K562 (cell line): ENCODE data around the gene MAP1S. TPM values are rescaled to one million over a fixed set of nuclear protein-coding genes. Genes with fewer than 3 reads are reported as not detected.

ENCODE experiments used
- ATAC-seq: fragments of 200-7000 bp; cut with Tn5 transposase; 3 replicates; pipeline ENCODE4 v1.9.1; 2020; ENCODE audit warnings: moderate library complexity
- BruUV-seq: library from RNA; stranded (reverse); fragments of 400-500 nt; replicated peaks from 2 replicates; lab custom pipeline; 2021; lab: Mats Ljungman, UMichigan
- CTCF ChIA-PET: fragments of 300-600 bp; formaldehyde crosslinking; extraction: SDS; loops from one replicate; lab custom pipeline; 2021; ENCODE audit warnings: low intra/inter-chr PET ratio; lab: Yijun Ruan, JAX
- POLR2A ChIA-PET: fragments of 300-600, 350-650 bp; sonication (Branson Sonifier 250); formaldehyde crosslinking; extraction: SDS; loops from one replicate; lab custom pipeline; 2021; ENCODE audit warnings: antibody characterized with exemption, inconsistent platforms; lab: Yijun Ruan, JAX
- DNase-seq, 4 experiments: peaks; one replicate each; pipeline versions ENCODE4 v3.0.0 to v3.0.0-alpha.2; 2011 to 2018; ENCODE audit warnings: low spot score in 3 of 4, mixed read lengths in 3 of 4; ENCODE audit errors: extremely low read depth in 1 of 4
- FAIRE-seq: peaks from 2 replicates; lab custom pipeline; 2011; peaks lifted over from hg19 to GRCh38; lab: Jason Lieb, UNC
- H2AFZ ChIP-seq: 2 replicates; pipeline ENCODE4 v1.6.0; 2011; ENCODE audit warnings: low read depth, low read length, control low read depth, inconsistent platforms
- H3K27ac ChIP-seq: fragments of 200-600 bp; 3 replicates; pipeline ENCODE4 v1.8.0; 2011; ENCODE audit warnings: low read depth, mild to moderate bottlenecking, control low read depth, inconsistent platforms, low read length, moderate library complexity, mixed read lengths; ENCODE audit errors: extremely low read depth
- H3K27me3 ChIP-seq, 2 experiments: fragments of 300-600 bp in 1 of 2; 2 replicates in 1 of 2; 3 replicates in 1 of 2; pipeline versions ENCODE4 v1.6.0 to v1.8.0; 2011; ENCODE audit warnings: inconsistent platforms in 2 of 2, low read length in 2 of 2, mild to moderate bottlenecking in 1 of 2, mixed read lengths in 1 of 2, moderate library complexity in 1 of 2; ENCODE audit not compliant: control insufficient read depth in 2 of 2, insufficient read depth in 2 of 2
- H3K36me3 ChIP-seq: fragments of 300-600 bp; 3 replicates; pipeline ENCODE4 v1.8.0; 2011; ENCODE audit warnings: mild to moderate bottlenecking, low read length, inconsistent platforms; ENCODE audit not compliant: control insufficient read depth, insufficient read depth
- H3K4me1 ChIP-seq, 2 experiments: fragments of 200-600 bp in 1 of 2; replicated peaks in 1 of 2; 2 replicates in 1 of 2; 3 replicates in 1 of 2; pipeline versions ENCODE4 v1.5.1 to v1.8.0; 2011; ENCODE audit warnings: inconsistent platforms in 2 of 2, low read length in 2 of 2, mild to moderate bottlenecking in 1 of 2, mixed read lengths in 1 of 2, moderate library complexity in 1 of 2; ENCODE audit not compliant: control insufficient read depth in 2 of 2, insufficient read depth in 2 of 2
- H3K4me2 ChIP-seq: 2 replicates; pipeline ENCODE4 v1.6.1; 2011; ENCODE audit warnings: low read length, control low read depth, inconsistent platforms, mixed read lengths; ENCODE audit not compliant: insufficient read depth
- H3K4me3 ChIP-seq: fragments of 200-600 bp; sonication (generic), shearing (Covaris generic); 2 replicates; pipeline ENCODE4 v1.5.1; 2016; ENCODE audit warnings: control low read depth, inconsistent platforms
- H3K79me2 ChIP-seq: fragments of 200-600 bp; 3 replicates; pipeline ENCODE4 v1.8.0; 2011; ENCODE audit warnings: low read length, inconsistent platforms; ENCODE audit not compliant: control insufficient read depth, insufficient read depth
- H3K9ac ChIP-seq, 2 experiments: 2 replicates each; pipeline versions ENCODE4 v1.6.0 to v1.6.1; 2011; ENCODE audit warnings: low read depth in 2 of 2, low read length in 2 of 2, control low read depth in 1 of 2, inconsistent platforms in 1 of 2, mild to moderate bottlenecking in 1 of 2, mixed read lengths in 1 of 2; ENCODE audit not compliant: insufficient read depth in 1 of 2
- H3K9me1 ChIP-seq: one replicate; pipeline ENCODE4 v1.6.0; 2011; ENCODE audit warnings: inconsistent platforms, mild to moderate bottlenecking, low read length, moderate library complexity; ENCODE audit not compliant: control insufficient read depth, insufficient read depth
- H3K9me3 ChIP-seq: replicated peaks from 2 replicates; pipeline ENCODE4 v1.5.1; 2011; ENCODE audit warnings: low read depth, low read length, inconsistent platforms; ENCODE audit not compliant: control insufficient read depth, insufficient read depth
- H4K20me1 ChIP-seq: replicated peaks from 2 replicates; pipeline ENCODE4 v1.6.1; 2011; ENCODE audit warnings: low read length, inconsistent platforms, mixed read lengths; ENCODE audit not compliant: control insufficient read depth, insufficient read depth
- AFF1 ChIP-seq, 2 experiments: fragments of 450-650 bp; IDR thresholded peaks; 2 replicates each; pipeline ENCODE4 v1.6.1; 2018; ENCODE audit warnings: mild to moderate bottlenecking in 2 of 2, low read depth in 1 of 2; ENCODE audit not compliant: partially characterized antibody in 2 of 2
- CBX5 ChIP-seq: IDR thresholded peaks from 2 replicates; pipeline ENCODE4 v1.6.1; 2014; ENCODE audit warnings: low read depth, borderline replicate concordance
- LARP7 ChIP-seq: fragments of 450-650 bp; IDR thresholded peaks from 2 replicates; pipeline ENCODE4 v1.6.1; 2016
- MTA3 ChIP-seq: fragments of 450-650 bp; formaldehyde crosslinking; IDR thresholded peaks from 2 replicates; pipeline ENCODE4 v1.6.1; 2017; ENCODE audit warnings: mild to moderate bottlenecking, borderline replicate concordance
- RAD21 ChIP-seq, 2 experiments: fragments of 250-450 bp in 1 of 2; fragments of 450-650 bp in 1 of 2; sonication (Bioruptor Pico) in 1 of 2; formaldehyde crosslinking in 1 of 2; IDR thresholded peaks in 1 of 2; conservative IDR thresholded peaks in 1 of 2; 2 replicates each; pipeline versions ENCODE4 v1.4.0 to v1.8.0; 2020 to 2022; ENCODE audit warnings: mild to moderate bottlenecking in 2 of 2, moderate library complexity in 1 of 2
- RBFOX2 ChIP-seq: fragments of 200-400 bp; formaldehyde crosslinking; IDR thresholded peaks from 2 replicates; pipeline ENCODE4 v1.6.1; 2017; ENCODE audit warnings: low read depth, mild to moderate bottlenecking, low read length, moderate library complexity
- TRIM25 ChIP-seq: fragments of 450-650 bp; IDR thresholded peaks from 2 replicates; pipeline ENCODE4 v1.7.0; 2016; ENCODE audit warnings: borderline replicate concordance
- U2AF2 ChIP-seq: fragments of 200-400 bp; formaldehyde crosslinking; optimal IDR thresholded peaks from 2 replicates; pipeline ENCODE3; 2017; ENCODE audit warnings: low read depth, mild to moderate bottlenecking, low read length
- ZEB2 ChIP-seq: fragments of 450-650 bp; IDR thresholded peaks from 2 replicates; pipeline ENCODE4 v1.6.1; 2016
- ZFP1 ChIP-seq: fragments of 450-650 bp; formaldehyde crosslinking; IDR thresholded peaks from 2 replicates; pipeline ENCODE4 v1.4.0; 2020; ENCODE audit warnings: mild to moderate bottlenecking, mixed read lengths
- ZNF121 ChIP-seq: sonication (generic); formaldehyde crosslinking; conservative IDR thresholded peaks from 2 replicates; pipeline ENCODE4 v1.8.0; 2022; ENCODE audit warnings: missing genetic modification reagents
- ZNF766 ChIP-seq: fragments of 200-800 bp; sonication (Bioruptor generic); conservative IDR thresholded peaks from 2 replicates; pipeline ENCODE4 v1.6.1; 2016; ENCODE audit warnings: missing genetic modification characterization, missing compliant biosample characterization
- WGBS: fragments of 100-300 bp; shearing (Covaris generic); methylation state at CpG from one replicate; pipeline ENCODE4 v1.1.6; 2016; ENCODE audit warnings: low coverage, mixed read lengths; ENCODE audit not compliant: insufficient coverage; ENCODE audit errors: missing lambda C conversion rate; 5-methylcytosine and 5-hydroxymethylcytosine counted together
- in situ Hi-C: fragments of 300-500 bp; cut with MboI; formaldehyde crosslinking; loops from 4 replicates; pipeline ENCODE4 v1.15.0; 2018; ENCODE audit warnings: inconsistent platforms, mixed read lengths
- intact Hi-C: fragments of 100-400 bp; cut with micrococcal nuclease; formaldehyde crosslinking; loops from 2 replicates; pipeline ENCODE4 v1.14.2; 2022
- polyA plus RNA-seq, 8 experiments: library from polyadenylated mRNA; depleted of rRNA in 4 of 8; stranded (reverse) in 5 of 8; unstranded in 3 of 8; fragments of >200 nt; fragmentation: Nextera tagmentation in 2 of 8; fragmentation: Illumina TruSeq in 1 of 8; extraction: Ambion mirVana in 2 of 8; extraction: Trizol in 1 of 8; gene quantifications; 2 replicates each; pipeline versions ENCODE4 v1.2.1 to v1.2.3, GENCODE V29; 2011 to 2014; ENCODE audit warnings: inconsistent platforms in 1 of 8, missing spikeins in 1 of 8
- total RNA-seq, 7 experiments: library from RNA; depleted of rRNA in 6 of 7; stranded (reverse); fragments of >200 nt in 6 of 7; fragmentation: Illumina TruSeq in 2 of 7; extraction: Trizol in 2 of 7; gene quantifications; 2 replicates each; pipeline versions ENCODE4 v1.2.1 to v1.2.3, GENCODE V29; 2011 to 2021; ENCODE audit warnings: low replicate concordance in 1 of 7
- TF ChIP-seq, protein P1 (sequence below), 3 experiments: IDR thresholded peaks in 2 of 3; conservative IDR thresholded peaks in 1 of 3; 2 replicates each; pipeline ENCODE4 v1.5.1; 2011 to 2012; ENCODE audit warnings: low read length in 3 of 3, mild to moderate bottlenecking in 3 of 3, control low read depth in 2 of 3, improper control_type of control experiment in 1 of 3, inconsistent platforms in 1 of 3, low read depth in 1 of 3, mixed read lengths in 1 of 3, moderate library complexity in 1 of 3; ENCODE audit not compliant: insufficient read depth in 2 of 3

The MAP1S gene
- total and polyA plus RNA-seq, 9 of the 15 experiments (the other 6 are each of a cell fraction or from before 2014, with no cell fraction given): 2.0 to 81.0 (median 9.5) TPM

GRCh38 chr19:17676295-17676694 lies 43.0 kb upstream of the MAP1S start (continued):
- TF ChIP-seq TRIM25 (no peak), ZNF766 (no peak)

GRCh38 chr19:17677002-17677401 lies 42.3 kb upstream of the MAP1S start:
- Histone ChIP-seq H3K4me2 (no peak overlapping the region), H3K27me3 (no peaks in the 10 kb centered on the region; a peak in 2 of 5 replicates), H2AFZ (no peak overlapping the region), H3K9me1 (no peaks in the 10 kb centered on the region), H4K20me1 (peaks cover 11% of the 10 kb centered on the region), H3K4me3 (no peak overlapping the region), H3K9ac (no peak overlapping the region), H3K4me1 (peaks cover 10 to 15% of the 10 kb centered on the region in 2 experiments; a peak in 4 of 5 replicates), H3K79me2 (no peaks in the 10 kb centered on the region), H3K9me3 (no peaks in the 10 kb centered on the region), H3K36me3 (no peaks in the 10 kb centered on the region), H3K27ac (no peak overlapping the region)
- FAIRE-seq (no peak), DNase-seq (peak; percentile 45 to 71 (median 50)), ATAC-seq (peak; percentile 62)
- 17% methylated on average over 2 of the region's 2 CpGs for WGBS
- in situ Hi-C loops: no loop called here
- ChIA-PET CTCF (interaction anchor here (0.6 to 0.7 kb wide), 3 partner anchors 71 to 211 kb away, joined by 3 to 7 read pairs (median 4); no protein-coding TSS in a partner anchor), POLR2A (no interaction called here)
- intact Hi-C loops: loop anchor here (10.0 kb wide), 1 partner anchor 222 kb away; no protein-coding TSS in a partner anchor
- no TSS peak for BruUV-seq
- 0 out of 2 replicates have a peak, but pooled peaks have one; percentile 40 for TF ChIP-seq ZNF121 (CRISPR knock-in tag)
- TF ChIP-seq U2AF2: no peak
- no peak for TF ChIP-seq CBX5
- TF ChIP-seq RAD21 (CRISPR knock-in tag; conservative IDR thresholded peaks at IDR 0.05 in 1 of 2, IDR thresholded peaks at IDR 0.05 in 1 of 2): peak in 1 of 2 experiments; percentile 62; a peak in 2 of 4 replicates
- TF ChIP-seq, protein P1, sequence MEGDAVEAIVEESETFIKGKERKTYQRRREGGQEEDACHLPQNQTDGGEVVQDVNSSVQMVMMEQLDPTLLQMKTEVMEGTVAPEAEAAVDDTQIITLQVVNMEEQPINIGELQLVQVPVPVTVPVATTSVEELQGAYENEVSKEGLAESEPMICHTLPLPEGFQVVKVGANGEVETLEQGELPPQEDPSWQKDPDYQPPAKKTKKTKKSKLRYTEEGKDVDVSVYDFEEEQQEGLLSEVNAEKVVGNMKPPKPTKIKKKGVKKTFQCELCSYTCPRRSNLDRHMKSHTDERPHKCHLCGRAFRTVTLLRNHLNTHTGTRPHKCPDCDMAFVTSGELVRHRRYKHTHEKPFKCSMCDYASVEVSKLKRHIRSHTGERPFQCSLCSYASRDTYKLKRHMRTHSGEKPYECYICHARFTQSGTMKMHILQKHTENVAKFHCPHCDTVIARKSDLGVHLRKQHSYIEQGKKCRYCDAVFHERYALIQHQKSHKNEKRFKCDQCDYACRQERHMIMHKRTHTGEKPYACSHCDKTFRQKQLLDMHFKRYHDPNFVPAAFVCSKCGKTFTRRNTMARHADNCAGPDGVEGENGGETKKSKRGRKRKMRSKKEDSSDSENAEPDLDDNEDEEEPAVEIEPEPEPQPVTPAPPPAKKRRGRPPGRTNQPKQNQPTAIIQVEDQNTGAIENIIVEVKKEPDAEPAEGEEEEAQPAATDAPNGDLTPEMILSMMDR (IDR thresholded peaks at IDR 0.05 in 2 of 3, conservative IDR thresholded peaks at IDR 0.05 in 1 of 3; ENCODE audit: insufficient read depth in 2 of 3, low read depth in 1 of 3, low read length in 3 of 3): peak; percentile 54 to 71 (median 55); a peak in 4 of 6 replicates
- no peak for TF ChIP-seq ZFP1 (CRISPR knock-in tag)
- TF ChIP-seq LARP7: 0 out of 2 replicates have a peak, but pooled peaks have one; percentile 24
- TF ChIP-seq MTA3: no peak
- TF ChIP-seq AFF1 (IDR thresholded peaks at IDR 0.05; ENCODE audit: low read depth in 1 of 2, partially characterized antibody in 2 of 2): peak in 1 of 2 experiments; percentile 35
- no peak for TF ChIP-seq RBFOX2
- peak; percentile 67 for TF ChIP-seq ZEB2
